Karpas-422 (cell line): Measurements from ENCODE around the gene ARFGEF3. TPM values are rescaled to one million over a fixed set of nuclear protein-coding genes. Genes with fewer than 3 reads are reported as not detected.

Source experiments
- DNase-seq: peaks from one replicate; pipeline ENCODE4 v3.0.0-alpha.2; 2015
- H2AFZ ChIP-seq: fragments of 200-600 bp; sonication (generic); 2 replicates; pipeline ENCODE4 v1.6.1; 2014; ENCODE audit warnings: antibody characterized with exemption, low read length, mixed read lengths
- H3K27ac ChIP-seq: fragments of 200-600 bp; sonication (generic); 2 replicates; pipeline ENCODE4 v1.5.1; 2014; ENCODE audit warnings: mild to moderate bottlenecking, low read length, moderate library complexity
- H3K27me3 ChIP-seq: fragments of 200-600 bp; sonication (generic); 2 replicates; pipeline ENCODE4 v1.6.1; 2014; ENCODE audit warnings: low read length, mixed read lengths
- H3K36me3 ChIP-seq: fragments of 200-600 bp; sonication (generic); 2 replicates; pipeline ENCODE4 v1.6.1; 2014; ENCODE audit warnings: low read length, mixed read lengths; ENCODE audit not compliant: insufficient read depth
- H3K4me1 ChIP-seq: fragments of 200-600 bp; sonication (generic); 2 replicates; pipeline ENCODE4 v1.6.1; 2014; ENCODE audit warnings: mild to moderate bottlenecking, low read length, mixed read lengths
- H3K4me2 ChIP-seq: fragments of 200-600 bp; sonication (generic); 2 replicates; pipeline ENCODE4 v1.6.1; 2014; ENCODE audit warnings: low read length, low read depth, mild to moderate bottlenecking; ENCODE audit not compliant: poor library complexity, severe bottlenecking
- H3K4me3 ChIP-seq: fragments of 200-600 bp; sonication (generic); 2 replicates; pipeline ENCODE4 v1.5.1; 2014; ENCODE audit warnings: mild to moderate bottlenecking, antibody characterized with exemption, low read length, mixed read lengths
- H3K79me2 ChIP-seq: fragments of 200-600 bp; sonication (generic); 2 replicates; pipeline ENCODE4 v1.6.1; 2014; ENCODE audit warnings: mild to moderate bottlenecking, low read length, mixed read lengths
- H3K9ac ChIP-seq: fragments of 200-600 bp; sonication (generic); 2 replicates; pipeline ENCODE4 v1.6.0; 2014; ENCODE audit warnings: low read length
- H3K9me2 ChIP-seq: fragments of 200-600 bp; sonication (generic), shearing (Covaris generic); replicated peaks from 2 replicates; pipeline ENCODE4 v1.6.0; 2014; ENCODE audit warnings: mild to moderate bottlenecking, low read length, moderate library complexity; ENCODE audit not compliant: insufficient read depth
- H3K9me3 ChIP-seq: fragments of 300-700, 200-600 bp; sonication (generic); 2 replicates; pipeline ENCODE4 v1.6.1; 2014; ENCODE audit warnings: low read length, mixed read lengths
- H4K20me1 ChIP-seq: fragments of 200-600 bp; sonication (generic); 2 replicates; pipeline ENCODE4 v1.6.1; 2014; ENCODE audit warnings: mild to moderate bottlenecking, antibody characterized with exemption, low read length, low read depth; ENCODE audit not compliant: insufficient read depth
- total RNA-seq: library from RNA; depleted of rRNA; stranded (reverse); fragments of >200 nt; shearing (Covaris generic); gene quantifications from 2 replicates; pipeline ENCODE4 v1.2.3, GENCODE V29; 2014; ENCODE audit warnings: low replicate concordance

ARFGEF3 gene
- total RNA-seq, 1 experiment from 2014 or later = 0.04 TPM

DNA sequence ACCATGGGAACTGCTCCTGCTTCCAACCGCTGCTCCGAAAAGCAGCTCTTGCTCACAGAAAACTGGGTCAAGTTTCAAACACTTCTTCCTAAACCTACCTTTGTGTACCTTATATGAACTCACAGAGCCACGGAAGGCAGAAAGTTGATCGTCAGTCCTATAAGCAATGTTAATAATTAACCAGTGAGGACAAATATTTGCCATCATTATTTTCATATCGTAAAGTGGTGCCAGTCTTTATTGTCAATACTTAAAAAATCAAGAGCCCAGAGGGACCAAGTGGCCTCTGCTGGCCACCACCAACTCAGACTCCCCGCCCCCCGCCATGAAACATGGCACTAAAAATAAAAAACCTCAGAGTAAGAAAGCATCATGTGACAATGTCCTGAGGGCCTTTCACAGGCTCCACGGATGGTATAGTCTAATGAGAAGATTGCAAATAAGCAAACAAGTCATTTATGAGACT lies 65.6 kb downstream of the ARFGEF3 start:
- H3K27me3 ChIP-seq = no peaks in the 10 kb centered on the region
- H4K20me1 ChIP-seq = no peaks in the 10 kb centered on the region
- H3K9me3 ChIP-seq = no peaks in the 10 kb centered on the region
- H3K27ac ChIP-seq = no peak overlapping the region
- no peak overlapping the region for H2AFZ ChIP-seq
- H3K4me3 ChIP-seq = no peak overlapping the region
- H3K79me2 ChIP-seq = no peaks in the 10 kb centered on the region
- H3K4me2 ChIP-seq = no peak overlapping the region
- no peak for DNase-seq
- H3K9ac ChIP-seq = no peak overlapping the region
- no peaks in the 10 kb centered on the region for H3K36me3 ChIP-seq
- H3K4me1 ChIP-seq = peaks cover 10% of the 10 kb centered on the region
- H3K9me2 ChIP-seq = no peaks in the 10 kb centered on the region

DNA sequence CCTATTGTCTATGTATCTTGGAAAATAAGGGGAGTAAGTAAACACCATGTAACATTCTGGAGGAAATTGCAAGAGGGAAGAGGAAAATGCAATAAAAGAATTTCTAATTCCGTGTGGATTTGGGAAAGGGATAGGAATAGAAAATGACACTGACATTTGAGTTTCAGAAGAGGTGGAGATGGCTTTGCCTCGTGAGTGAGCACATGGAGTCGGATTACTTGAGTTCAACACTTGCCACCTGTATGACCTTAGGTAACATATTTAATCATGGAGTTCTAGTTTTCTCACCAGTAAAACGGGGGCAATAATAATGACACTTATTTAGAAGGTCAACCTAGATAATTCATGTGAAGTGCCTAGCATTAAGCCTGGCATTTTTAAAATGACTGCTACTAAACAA lies 67.3 kb downstream of the ARFGEF3 start:
- no peaks in the 10 kb centered on the region for H3K9me3 ChIP-seq
- peaks cover 10% of the 10 kb centered on the region for H3K4me1 ChIP-seq
- H3K27ac ChIP-seq = no peak overlapping the region
- H3K9me2 ChIP-seq = no peaks in the 10 kb centered on the region
- no peaks in the 10 kb centered on the region for H3K36me3 ChIP-seq
- no peak for DNase-seq
- H3K4me2 ChIP-seq = no peak overlapping the region
- no peaks in the 10 kb centered on the region for H4K20me1 ChIP-seq
- H2AFZ ChIP-seq = no peak overlapping the region
- no peaks in the 10 kb centered on the region for H3K27me3 ChIP-seq
- no peak overlapping the region for H3K4me3 ChIP-seq
- no peak overlapping the region for H3K9ac ChIP-seq
- no peaks in the 10 kb centered on the region for H3K79me2 ChIP-seq

DNA sequence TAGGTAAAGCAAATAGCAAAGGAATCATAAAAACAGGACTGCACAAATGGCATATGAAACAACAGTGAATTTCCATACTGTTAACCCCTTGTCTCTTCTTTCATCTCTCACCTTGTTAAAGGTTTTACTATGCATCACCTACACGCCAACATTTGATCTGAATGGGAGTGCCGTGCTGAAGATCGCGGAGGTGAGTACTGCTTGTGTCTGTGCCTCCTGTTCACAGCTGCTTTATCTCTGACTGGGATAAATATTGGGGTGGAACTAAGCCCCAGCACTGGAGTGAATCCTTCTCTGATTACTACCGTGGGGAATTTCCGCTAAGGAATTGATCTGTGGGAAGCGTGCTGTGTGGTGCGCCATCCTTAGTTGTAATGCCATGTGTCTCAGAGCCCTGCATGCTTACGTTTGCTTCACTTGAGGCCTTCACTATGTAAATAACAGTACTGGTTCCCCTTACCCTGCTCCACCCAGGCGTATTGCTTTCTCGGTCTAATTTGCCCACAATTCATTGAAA lies 68.0 kb downstream of the ARFGEF3 start:
- no peaks in the 10 kb centered on the region for H3K36me3 ChIP-seq
- H3K4me3 ChIP-seq = no peak overlapping the region
- H3K9me2 ChIP-seq = no peaks in the 10 kb centered on the region
- H3K79me2 ChIP-seq = no peaks in the 10 kb centered on the region
- H3K9me3 ChIP-seq = no peaks in the 10 kb centered on the region
- H2AFZ ChIP-seq = no peak overlapping the region
- H3K27me3 ChIP-seq = no peaks in the 10 kb centered on the region
- H3K9ac ChIP-seq = no peak overlapping the region
- H3K4me2 ChIP-seq = no peak overlapping the region
- peaks cover 10% of the 10 kb centered on the region for H3K4me1 ChIP-seq
- no peak overlapping the region for H3K27ac ChIP-seq
- H4K20me1 ChIP-seq = no peaks in the 10 kb centered on the region
- DNase-seq = no peak

DNA sequence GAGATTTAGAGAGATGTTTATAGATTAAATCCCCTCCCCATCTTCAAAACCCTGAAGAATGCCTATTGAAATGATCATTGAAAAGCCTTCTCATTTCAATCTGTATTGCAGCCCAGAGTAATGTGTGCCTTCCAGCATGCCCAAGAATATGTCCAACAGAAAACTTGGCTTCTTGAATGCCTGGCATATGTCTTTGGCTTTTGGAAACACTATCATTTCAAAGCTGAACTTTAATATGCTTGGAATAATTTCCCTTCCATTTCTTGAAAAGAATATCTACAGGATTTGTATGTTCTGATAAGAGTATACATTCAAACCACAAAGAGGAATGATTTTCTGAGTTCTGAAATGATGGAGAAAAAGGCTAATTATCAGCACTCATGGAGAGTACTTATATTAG lies 68.5 kb downstream of the ARFGEF3 start:
- Histone ChIP-seq H3K4me2 (no peak overlapping the region), H3K9me3 (no peaks in the 10 kb centered on the region), H3K4me3 (no peak overlapping the region), H3K27ac (no peak overlapping the region), H2AFZ (no peak overlapping the region), H3K79me2 (no peaks in the 10 kb centered on the region), H3K36me3 (no peaks in the 10 kb centered on the region), H3K4me1 (peaks cover 10% of the 10 kb centered on the region), H4K20me1 (no peaks in the 10 kb centered on the region), H3K27me3 (no peaks in the 10 kb centered on the region), H3K9me2 (no peaks in the 10 kb centered on the region), H3K9ac (no peak overlapping the region)
- no peak for DNase-seq

DNA sequence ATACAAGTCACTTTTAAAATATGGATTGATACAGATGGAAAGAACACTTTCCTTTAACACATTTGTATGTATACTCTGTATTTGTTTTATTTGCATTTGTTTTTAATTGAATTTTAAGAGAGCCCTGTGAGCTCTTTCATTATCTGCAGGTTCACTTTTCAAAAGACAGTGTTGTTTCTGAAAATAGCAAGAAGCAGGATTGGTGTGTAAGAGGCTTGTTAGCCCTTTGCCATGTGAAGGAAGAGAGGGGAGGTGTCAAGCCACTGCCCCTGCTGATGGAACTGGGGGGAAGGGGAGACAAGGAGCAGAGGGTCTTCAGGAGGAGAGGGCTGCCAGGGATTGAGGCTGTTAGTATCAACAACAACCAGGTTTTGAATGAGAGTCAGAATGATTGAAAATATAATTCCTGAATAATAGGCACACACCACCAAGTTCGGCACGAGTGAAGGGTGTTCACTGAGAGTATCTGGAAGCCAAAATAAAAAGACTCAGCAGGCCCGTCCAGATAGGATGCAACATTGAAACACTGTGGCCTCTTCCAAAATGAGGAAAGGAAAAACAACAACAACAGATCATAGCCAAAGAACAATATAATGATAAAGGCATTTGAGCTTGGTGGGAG lies 69.1 kb downstream of the ARFGEF3 start:
- no peak overlapping the region for H3K9ac ChIP-seq

DNA sequence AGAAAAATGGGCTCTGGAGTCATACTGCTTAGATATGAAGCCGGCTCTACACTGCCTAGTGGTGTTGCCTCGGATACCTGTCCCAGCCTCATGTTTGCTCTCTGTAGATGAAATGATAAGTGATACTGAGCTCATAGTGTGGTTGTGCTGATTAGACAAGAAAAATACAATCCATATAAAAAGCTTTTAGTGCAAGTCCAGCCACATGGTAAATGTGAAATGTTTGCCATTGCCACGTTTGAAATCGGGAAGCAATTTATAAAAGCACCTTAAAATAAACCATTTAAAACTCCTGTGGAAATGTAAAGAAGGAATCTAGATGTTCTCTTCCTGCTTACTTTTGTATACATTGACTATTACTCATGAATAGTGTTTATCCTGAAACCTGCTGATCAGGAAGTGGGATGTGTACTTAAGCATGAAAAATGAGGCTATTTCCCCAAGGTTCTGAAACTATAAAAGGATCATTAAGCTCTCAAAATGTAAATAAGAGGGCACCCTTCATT lies 69.7 kb downstream of the ARFGEF3 start:
- Histone ChIP-seq H3K27me3 (no peaks in the 10 kb centered on the region), H2AFZ (no peak overlapping the region), H3K27ac (no peak overlapping the region), H3K9me3 (no peaks in the 10 kb centered on the region), H3K4me3 (no peak overlapping the region), H3K9me2 (no peaks in the 10 kb centered on the region), H4K20me1 (no peaks in the 10 kb centered on the region), H3K9ac (no peak overlapping the region), H3K79me2 (no peaks in the 10 kb centered on the region), H3K4me2 (peak overlapping the region; percentile 26), H3K4me1 (peaks cover 10% of the 10 kb centered on the region), H3K36me3 (no peaks in the 10 kb centered on the region)
- DNase-seq = no peak

More for the DNA sequence above, 69.1 kb downstream of the ARFGEF3 start:
- H3K36me3 ChIP-seq = no peaks in the 10 kb centered on the region
- H3K4me2 ChIP-seq = no peak overlapping the region
- no peaks in the 10 kb centered on the region for H3K9me3 ChIP-seq
- no peak overlapping the region for H2AFZ ChIP-seq
- H4K20me1 ChIP-seq = no peaks in the 10 kb centered on the region
- no peak overlapping the region for H3K27ac ChIP-seq
- no peak overlapping the region for H3K4me3 ChIP-seq
- DNase-seq = no peak
- peaks cover 10% of the 10 kb centered on the region for H3K4me1 ChIP-seq
- no peaks in the 10 kb centered on the region for H3K9me2 ChIP-seq
- no peaks in the 10 kb centered on the region for H3K27me3 ChIP-seq
- H3K79me2 ChIP-seq = no peaks in the 10 kb centered on the region

DNA sequence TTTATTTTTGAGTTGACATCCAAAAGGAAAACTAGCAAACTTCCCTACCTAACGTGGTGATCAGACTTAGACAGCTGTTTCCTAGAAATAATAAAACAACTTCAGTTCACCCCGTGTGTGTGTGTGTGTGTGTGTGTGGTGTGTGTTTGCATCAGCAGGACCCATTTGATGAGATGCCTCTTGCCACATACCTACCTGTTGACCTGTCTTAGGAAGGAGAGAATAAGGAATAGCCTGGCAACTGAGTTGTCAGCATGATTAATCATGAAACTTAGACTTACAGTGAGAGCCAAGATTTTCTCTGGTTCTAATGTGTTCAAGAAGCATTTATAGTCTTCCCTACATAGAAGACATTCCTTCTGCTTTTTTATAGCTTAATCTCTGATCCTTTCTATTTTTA lies 72.6 kb downstream of the ARFGEF3 start:
- H4K20me1 ChIP-seq = no peaks in the 10 kb centered on the region
- no peak overlapping the region for H3K4me2 ChIP-seq
- H3K9me2 ChIP-seq = no peaks in the 10 kb centered on the region
- no peaks in the 10 kb centered on the region for H3K79me2 ChIP-seq
- DNase-seq = no peak
- no peak overlapping the region for H2AFZ ChIP-seq
- no peak overlapping the region for H3K4me3 ChIP-seq
- no peaks in the 10 kb centered on the region for H3K27me3 ChIP-seq
- no peak overlapping the region for H3K27ac ChIP-seq
- H3K36me3 ChIP-seq = no peaks in the 10 kb centered on the region
- no peak overlapping the region for H3K9ac ChIP-seq
- H3K9me3 ChIP-seq = no peaks in the 10 kb centered on the region
- peaks cover 10% of the 10 kb centered on the region for H3K4me1 ChIP-seq

DNA sequence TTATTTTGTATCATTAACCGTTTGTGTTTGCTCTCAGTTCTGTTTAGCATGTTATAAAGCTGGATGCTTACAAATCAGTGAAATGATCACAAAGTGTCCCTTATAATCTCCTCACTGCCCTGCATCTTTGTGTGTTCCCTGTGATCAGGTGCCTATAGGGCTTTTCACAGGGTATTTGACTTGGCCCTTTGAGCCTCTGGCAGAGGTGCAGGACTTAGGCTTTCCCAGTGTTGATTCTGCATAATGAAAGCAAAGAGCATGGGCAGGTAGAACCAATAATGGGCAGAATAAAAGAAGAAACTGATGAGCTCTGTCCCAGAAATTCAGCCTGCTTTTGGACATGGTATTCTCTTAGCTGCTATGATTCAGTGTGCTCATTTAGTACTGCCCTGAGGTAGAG lies 73.5 kb downstream of the ARFGEF3 start:
- Histone ChIP-seq H3K79me2 (no peaks in the 10 kb centered on the region), H2AFZ (no peak overlapping the region), H4K20me1 (no peaks in the 10 kb centered on the region), H3K27ac (no peak overlapping the region), H3K9ac (no peak overlapping the region), H3K4me3 (no peak overlapping the region), H3K9me2 (no peaks in the 10 kb centered on the region), H3K27me3 (no peaks in the 10 kb centered on the region), H3K36me3 (no peaks in the 10 kb centered on the region), H3K4me1 (peaks cover 10% of the 10 kb centered on the region), H3K4me2 (no peak overlapping the region), H3K9me3 (no peaks in the 10 kb centered on the region)
- DNase-seq = no peak
